ENCODE data around the gene ALPI.

Gene ALPI

GRCh38 chr2:232415736-232416520 is 40.0 kb upstream of the ALPI start:
- Histone ChIP-seq H3K4me1 (ENCODE audit: control insufficient read depth, insufficient read depth, low read length, poor library complexity, severe bottlenecking) (peaks cover 7% of the 10 kb centered on the region), H3K9me3 (ENCODE audit: control insufficient read depth, low read length) (no peaks in the 10 kb centered on the region), H3K27ac (ENCODE audit: low read depth, low read length, severe bottlenecking) (no peak overlapping the region), H3K4me3 (ENCODE audit: extremely low read depth, insufficient read depth, low read length, poor library complexity, severe bottlenecking) (no peak overlapping the region), H3K36me3 (ENCODE audit: control insufficient read depth, insufficient read depth, low read length) (no peaks in the 10 kb centered on the region)
- 89 to 93% methylated on average over 9 to 12 of the region's 12 CpGs for WGBS, 2 experiments (ENCODE audit: insufficient coverage in 2 of 2)

GRCh38 chr2:232416521-232417470 is 39.2 kb upstream of the ALPI start:
- Histone ChIP-seq H3K36me3 (ENCODE audit: control insufficient read depth, insufficient read depth, low read length) (no peaks in the 10 kb centered on the region), H3K4me3 (ENCODE audit: extremely low read depth, insufficient read depth, low read length, poor library complexity, severe bottlenecking) (no peak overlapping the region), H3K4me1 (ENCODE audit: control insufficient read depth, insufficient read depth, low read length, poor library complexity, severe bottlenecking) (peaks cover 7% of the 10 kb centered on the region), H3K27ac (ENCODE audit: low read depth, low read length, severe bottlenecking) (no peak overlapping the region), H3K9me3 (ENCODE audit: control insufficient read depth, low read length) (peaks cover 7% of the 10 kb centered on the region)
- WGBS, 2 experiments (ENCODE audit: insufficient coverage in 2 of 2): 93 to 94% methylated on average over 10 to 13 of the region's 17 CpGs

- WGBS, 2 experiments (ENCODE audit: insufficient coverage in 2 of 2): 86 to 94% methylated on average over 5 of the region's 5 CpGs
- peaks cover 7% of the 10 kb centered on the region for H3K4me1 ChIP-seq (ENCODE audit: control insufficient read depth, insufficient read depth, low read length, poor library complexity, severe bottlenecking)
- H3K9me3 ChIP-seq (ENCODE audit: control insufficient read depth, low read length): peaks cover 14% of the 10 kb centered on the region
- no peaks in the 10 kb centered on the region for H3K36me3 ChIP-seq (ENCODE audit: control insufficient read depth, insufficient read depth, low read length)
- H3K4me3 ChIP-seq (ENCODE audit: extremely low read depth, insufficient read depth, low read length, poor library complexity, severe bottlenecking): no peak overlapping the region
- H3K27ac ChIP-seq (ENCODE audit: low read depth, low read length, severe bottlenecking): no peak overlapping the region
Observed at GRCh38 chr2:232417489-232417888, 38.5 kb upstream of the ALPI start.

GRCh38 chr2:232418056-232418455 is 37.9 kb upstream of the ALPI start:
- H3K9me3 ChIP-seq (ENCODE audit: control insufficient read depth, low read length): peaks cover 16% of the 10 kb centered on the region
- WGBS, 2 experiments (ENCODE audit: insufficient coverage in 2 of 2): 79 to 95% methylated on average over 2 to 5 of the region's 6 CpGs
- peaks cover 7% of the 10 kb centered on the region for H3K4me1 ChIP-seq (ENCODE audit: control insufficient read depth, insufficient read depth, low read length, poor library complexity, severe bottlenecking)
- H3K36me3 ChIP-seq (ENCODE audit: control insufficient read depth, insufficient read depth, low read length): no peaks in the 10 kb centered on the region
- H3K27ac ChIP-seq (ENCODE audit: low read depth, low read length, severe bottlenecking): no peak overlapping the region
- H3K4me3 ChIP-seq (ENCODE audit: extremely low read depth, insufficient read depth, low read length, poor library complexity, severe bottlenecking): no peak overlapping the region

- WGBS, 2 experiments (ENCODE audit: insufficient coverage in 2 of 2): 3 to 5% methylated on average over 40 to 46 of the region's 49 CpGs
- peaks cover 16% of the 10 kb centered on the region for H3K9me3 ChIP-seq (ENCODE audit: control insufficient read depth, low read length)
- no peaks in the 10 kb centered on the region for H3K36me3 ChIP-seq (ENCODE audit: control insufficient read depth, insufficient read depth, low read length)
- H3K4me3 ChIP-seq (ENCODE audit: extremely low read depth, insufficient read depth, low read length, poor library complexity, severe bottlenecking): peak overlapping the region; percentile 21
- H3K4me1 ChIP-seq (ENCODE audit: control insufficient read depth, insufficient read depth, low read length, poor library complexity, severe bottlenecking): peaks cover 7% of the 10 kb centered on the region
- H3K27ac ChIP-seq (ENCODE audit: low read depth, low read length, severe bottlenecking): no peak overlapping the region
Observed at GRCh38 chr2:232418466-232419244, 37.3 kb upstream of the ALPI start.

- no peak overlapping the region for H3K27ac ChIP-seq (ENCODE audit: low read depth, low read length, severe bottlenecking)
- peaks cover 16% of the 10 kb centered on the region for H3K9me3 ChIP-seq (ENCODE audit: control insufficient read depth, low read length)
- H3K4me1 ChIP-seq (ENCODE audit: control insufficient read depth, insufficient read depth, low read length, poor library complexity, severe bottlenecking): peaks cover 7% of the 10 kb centered on the region
- no peaks in the 10 kb centered on the region for H3K36me3 ChIP-seq (ENCODE audit: control insufficient read depth, insufficient read depth, low read length)
- peak overlapping the region; percentile 21 for H3K4me3 ChIP-seq (ENCODE audit: extremely low read depth, insufficient read depth, low read length, poor library complexity, severe bottlenecking)
- 2% methylated on average over 67 to 78 of the region's 79 CpGs for WGBS, 2 experiments (ENCODE audit: insufficient coverage in 2 of 2)
Observed at GRCh38 chr2:232419245-232420072, 36.5 kb upstream of the ALPI start.

GRCh38 chr2:232420073-232420454 is 35.9 kb upstream of the ALPI start:
- H3K4me1 ChIP-seq (ENCODE audit: control insufficient read depth, insufficient read depth, low read length, poor library complexity, severe bottlenecking): peaks cover 7% of the 10 kb centered on the region
- WGBS, 2 experiments (ENCODE audit: insufficient coverage in 2 of 2): 2 to 3% methylated on average over 13 to 16 of the region's 22 CpGs
- H3K36me3 ChIP-seq (ENCODE audit: control insufficient read depth, insufficient read depth, low read length): no peaks in the 10 kb centered on the region
- H3K9me3 ChIP-seq (ENCODE audit: control insufficient read depth, low read length): peaks cover 16% of the 10 kb centered on the region
- H3K27ac ChIP-seq (ENCODE audit: low read depth, low read length, severe bottlenecking): no peak overlapping the region
- no peak overlapping the region for H3K4me3 ChIP-seq (ENCODE audit: extremely low read depth, insufficient read depth, low read length, poor library complexity, severe bottlenecking)

- Histone ChIP-seq H3K9me3 (ENCODE audit: control insufficient read depth, low read length) (peaks cover 16% of the 10 kb centered on the region), H3K4me3 (ENCODE audit: extremely low read depth, insufficient read depth, low read length, poor library complexity, severe bottlenecking) (peak overlapping the region; percentile 24)
- 0 to 1% methylated on average over 54 to 66 of the region's 79 CpGs for WGBS, 2 experiments (ENCODE audit: insufficient coverage in 2 of 2)
Observed at GRCh38 chr2:232420463-232421188, 35.3 kb upstream of the ALPI start.

GRCh38 chr2:232421189-232421785 is 34.7 kb upstream of the ALPI start:
- WGBS, 2 experiments (ENCODE audit: insufficient coverage in 2 of 2): 25 to 26% methylated on average over 21 of the region's 22 CpGs
- peaks cover 16% of the 10 kb centered on the region for H3K9me3 ChIP-seq (ENCODE audit: control insufficient read depth, low read length)
- no peak overlapping the region for H3K27ac ChIP-seq (ENCODE audit: low read depth, low read length, severe bottlenecking)
- H3K4me1 ChIP-seq (ENCODE audit: control insufficient read depth, insufficient read depth, low read length, poor library complexity, severe bottlenecking): peaks cover 7% of the 10 kb centered on the region
- no peak overlapping the region for H3K4me3 ChIP-seq (ENCODE audit: extremely low read depth, insufficient read depth, low read length, poor library complexity, severe bottlenecking)
- no peaks in the 10 kb centered on the region for H3K36me3 ChIP-seq (ENCODE audit: control insufficient read depth, insufficient read depth, low read length)

More at GRCh38 chr2:232420463-232421188, 35.3 kb upstream of the ALPI start:
- peaks cover 7% of the 10 kb centered on the region for H3K4me1 ChIP-seq (ENCODE audit: control insufficient read depth, insufficient read depth, low read length, poor library complexity, severe bottlenecking)
- no peaks in the 10 kb centered on the region for H3K36me3 ChIP-seq (ENCODE audit: control insufficient read depth, insufficient read depth, low read length)
- H3K27ac ChIP-seq (ENCODE audit: low read depth, low read length, severe bottlenecking): no peak overlapping the region

All from mesodermal cell (in vitro differentiated cells).